Rectal smooth muscle tissue (tissue), 1 donor: ENCODE measurements around the gene PPP1R3A.
"Not testable (repeated sequence)": the region's sequence is repeated elsewhere in the genome, so short reads cannot be mapped to it uniquely, and the experiment has no call there.

ENCODE experiments used
- H3K27ac ChIP-seq: one replicate; pipeline ENCODE4 v1.7.0; 2013; ENCODE audit warnings: low read depth, low read length, inconsistent platforms
- H3K27me3 ChIP-seq: one replicate; pipeline ENCODE4 v1.7.0; 2013; ENCODE audit warnings: low read length; ENCODE audit not compliant: control insufficient read depth, insufficient read depth
- H3K36me3 ChIP-seq: one replicate; pipeline ENCODE4 v1.7.0; 2013; ENCODE audit warnings: low read length; ENCODE audit not compliant: control insufficient read depth, insufficient read depth
- H3K4me1 ChIP-seq: one replicate; pipeline ENCODE4 v1.7.0; 2013; ENCODE audit warnings: low read length; ENCODE audit not compliant: control insufficient read depth, insufficient read depth
- H3K4me3 ChIP-seq: one replicate; pipeline ENCODE4 v1.7.0; 2013; ENCODE audit warnings: low read length
- H3K9ac ChIP-seq: one replicate; pipeline ENCODE4 v1.7.0; 2013; ENCODE audit warnings: low read length

Gene PPP1R3A

GRCh38 chr7:113918946-113919345 is at the start of gene PPP1R3A:
Gene PPP1R3A (minus strand): TSS chr7:113919009. CDS start chr7:113918996, 13 bp downstream.
- Histone ChIP-seq H3K27ac (no peak within 1 kb of the TSS), H3K9ac (no peak within 1 kb of the TSS), H3K4me3 (no peak within 1 kb of the TSS), H3K4me1 (no peaks in the 10 kb centered on the region), H3K36me3 (no peaks in the 10 kb centered on the region), H3K27me3 (no peaks in the 10 kb centered on the region)

DNA sequence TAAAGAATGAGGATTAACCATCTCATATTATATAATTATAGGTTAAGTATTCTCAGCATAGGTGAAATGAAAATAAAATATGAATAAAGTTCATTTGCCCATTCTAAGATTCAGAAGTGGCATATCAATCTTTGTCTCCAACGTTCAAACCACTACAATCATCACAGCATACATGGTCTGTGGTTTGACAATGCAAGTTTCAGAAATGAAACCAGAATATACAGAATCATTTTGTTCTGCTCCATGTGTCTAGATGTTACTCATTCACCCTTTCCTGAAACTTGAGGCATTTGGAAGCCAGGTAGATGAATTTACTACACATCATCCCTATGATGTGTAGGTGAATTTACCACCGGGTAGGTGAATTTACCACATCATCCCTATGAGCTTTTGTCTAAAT is 44.5 kb upstream of the PPP1R3A start:
- H3K27me3 ChIP-seq, result no peaks in the 10 kb centered on the region
- H3K9ac ChIP-seq, result no peak overlapping the region
- no peak overlapping the region for H3K27ac ChIP-seq
- H3K36me3 ChIP-seq, result no peaks in the 10 kb centered on the region
- H3K4me3 ChIP-seq, result no peak overlapping the region
- H3K4me1 ChIP-seq, result no peaks in the 10 kb centered on the region

GRCh38 chr7:113959910-113960309 is 41.1 kb upstream of the PPP1R3A start:
- H3K27me3 ChIP-seq, result no peaks in the 10 kb centered on the region
- H3K9ac ChIP-seq, result no peak overlapping the region
- no peak overlapping the region for H3K4me3 ChIP-seq
- H3K27ac ChIP-seq, result no peak overlapping the region
- H3K36me3 ChIP-seq, result no peaks in the 10 kb centered on the region
- H3K4me1 ChIP-seq, result no peaks in the 10 kb centered on the region

GRCh38 chr7:113955157-113955556 is 36.3 kb upstream of the PPP1R3A start:
- H3K27me3 ChIP-seq, result no peaks in the 10 kb centered on the region
- H3K9ac ChIP-seq, result no peak overlapping the region
- H3K4me1 ChIP-seq, result no peaks in the 10 kb centered on the region
- no peak overlapping the region for H3K27ac ChIP-seq
- no peaks in the 10 kb centered on the region for H3K36me3 ChIP-seq
- no peak overlapping the region for H3K4me3 ChIP-seq

- no peaks in the 10 kb centered on the region for H3K4me1 ChIP-seq
- no peaks in the 10 kb centered on the region for H3K27me3 ChIP-seq
- no peak overlapping the region for H3K4me3 ChIP-seq
- no peak overlapping the region for H3K27ac ChIP-seq
- H3K9ac ChIP-seq, result no peak overlapping the region
- H3K36me3 ChIP-seq, result no peaks in the 10 kb centered on the region
Measured at GRCh38 chr7:113953553-113953952, 34.7 kb upstream of the PPP1R3A start.

DNA sequence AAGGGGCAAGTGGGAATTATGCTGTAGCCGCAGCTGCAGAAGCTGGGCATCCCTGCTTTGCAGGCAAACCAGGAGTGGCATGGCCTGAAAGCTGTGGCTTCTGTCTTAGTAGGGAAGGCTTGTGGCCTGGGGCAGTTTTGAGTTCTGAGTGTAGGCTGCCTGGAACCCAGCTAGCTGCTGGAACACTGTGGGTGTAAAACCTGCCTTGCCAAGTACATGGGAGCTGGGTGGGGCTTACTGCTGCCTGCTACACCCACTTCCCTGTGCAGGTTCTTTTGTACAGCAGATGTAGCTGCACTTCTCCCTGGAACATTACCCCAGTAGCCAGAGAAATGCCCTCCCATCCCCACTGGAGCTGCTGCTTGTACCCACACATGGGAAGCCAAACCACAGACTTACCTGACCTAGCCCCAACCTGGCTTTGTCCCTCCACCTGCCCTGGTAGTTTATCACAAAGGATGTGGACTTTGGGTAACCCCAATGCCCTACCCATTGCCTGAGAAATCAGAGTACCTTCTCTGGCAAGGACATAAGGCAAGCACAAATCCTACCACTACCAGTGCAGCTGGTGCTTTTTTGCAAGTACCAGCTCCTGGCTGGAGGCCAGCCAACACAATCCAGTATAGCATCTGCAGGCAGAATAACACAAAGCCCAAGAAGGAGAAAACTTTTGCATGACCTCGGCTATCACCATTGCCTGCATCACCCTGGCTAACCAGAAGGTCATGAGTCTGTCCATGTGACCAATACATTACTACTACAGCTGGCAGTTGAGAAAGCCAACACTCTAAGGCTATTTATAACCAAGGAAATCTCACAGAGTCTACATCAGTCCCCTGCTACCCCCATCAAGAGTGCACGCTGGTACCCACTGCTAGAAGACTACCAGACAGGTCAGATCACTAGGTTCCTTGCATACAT is 26.5 kb upstream of the PPP1R3A start:
- Histone ChIP-seq H3K4me1 (no peaks in the 10 kb centered on the region), H3K36me3 (no peaks in the 10 kb centered on the region), H3K27me3 (no peaks in the 10 kb centered on the region), H3K4me3 (no peak overlapping the region), H3K9ac (no peak overlapping the region), H3K27ac (no peak overlapping the region)

DNA sequence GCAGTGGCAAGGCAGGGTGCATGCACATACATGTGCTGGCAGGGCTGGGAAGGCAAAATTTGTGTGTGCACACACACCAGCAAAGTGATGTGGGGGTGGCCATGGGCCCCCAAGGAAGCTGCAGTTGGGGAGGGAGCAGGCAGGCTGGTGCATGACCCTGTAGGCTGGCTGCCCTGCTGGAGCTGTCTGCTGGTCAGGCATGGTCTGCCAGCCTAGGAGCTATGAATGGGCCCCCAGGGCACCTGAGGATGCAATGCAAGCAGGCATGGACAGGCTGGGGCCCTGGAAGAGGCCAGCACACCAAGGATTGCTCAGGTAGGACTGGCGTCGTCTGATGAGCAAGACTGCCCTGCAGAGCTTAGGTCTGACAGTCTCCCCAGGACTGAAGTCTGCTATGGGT is 18.2 kb upstream of the PPP1R3A start:
- H3K27ac ChIP-seq, result no peak overlapping the region
- H3K36me3 ChIP-seq, result no peaks in the 10 kb centered on the region

GRCh38 chr7:113936535-113936934 is 17.7 kb upstream of the PPP1R3A start:
- Histone ChIP-seq H3K9ac (no peak overlapping the region), H3K4me3 (no peak overlapping the region), H3K4me1 (no peaks in the 10 kb centered on the region), H3K27me3 (no peaks in the 10 kb centered on the region), H3K36me3 (no peaks in the 10 kb centered on the region), H3K27ac (no peak overlapping the region)

More for the DNA sequence above, 18.2 kb upstream of the PPP1R3A start:
- Histone ChIP-seq H3K4me1 (no peaks in the 10 kb centered on the region), H3K9ac (no peak overlapping the region), H3K27me3 (no peaks in the 10 kb centered on the region), H3K4me3 (no peak overlapping the region)

- H3K4me3 ChIP-seq, H3K9ac ChIP-seq, H3K27me3 ChIP-seq, H3K27ac ChIP-seq, H3K36me3 ChIP-seq, H3K4me1 ChIP-seq: not testable (repeated sequence)
Measured at GRCh38 chr7:113929389-113929788, 10.6 kb upstream of the PPP1R3A start.

- H3K27me3 ChIP-seq, result no peaks in the 10 kb centered on the region
- H3K36me3 ChIP-seq, result no peaks in the 10 kb centered on the region
- no peak overlapping the region for H3K27ac ChIP-seq
- no peaks in the 10 kb centered on the region for H3K4me1 ChIP-seq
- H3K9ac ChIP-seq, result no peak overlapping the region
- H3K4me3 ChIP-seq, result no peak overlapping the region
Measured at GRCh38 chr7:113928112-113928511, 9.3 kb upstream of the PPP1R3A start.

GRCh38 chr7:113922049-113922448 is 3.2 kb upstream of the PPP1R3A start:
- no peaks in the 10 kb centered on the region for H3K4me1 ChIP-seq
- no peak overlapping the region for H3K9ac ChIP-seq
- no peaks in the 10 kb centered on the region for H3K36me3 ChIP-seq
- H3K4me3 ChIP-seq, result no peak overlapping the region
- H3K27ac ChIP-seq, result no peak overlapping the region
- no peaks in the 10 kb centered on the region for H3K27me3 ChIP-seq

GRCh38 chr7:113921363-113921762 is 2.6 kb upstream of the PPP1R3A start:
- H3K36me3 ChIP-seq, result no peaks in the 10 kb centered on the region

DNA sequence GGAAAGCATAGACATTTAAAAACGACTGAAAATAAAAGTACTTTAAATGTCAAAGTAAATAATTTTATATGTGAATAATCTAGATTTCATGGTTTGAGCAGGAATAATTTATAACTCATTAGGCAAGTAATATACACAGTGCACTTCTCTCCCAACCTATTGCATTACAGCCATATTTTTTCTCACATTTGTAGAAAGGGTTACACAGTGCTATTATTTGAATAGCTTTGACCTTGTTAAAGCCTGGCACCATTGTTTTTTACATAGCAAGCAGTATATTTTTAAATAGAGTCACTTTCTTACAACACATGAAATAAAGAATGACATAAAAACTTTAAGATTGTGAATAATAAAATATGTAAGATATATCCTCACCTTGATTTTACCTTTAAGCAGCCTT is 969 bp downstream of the PPP1R3A start:
- H3K36me3 ChIP-seq, result no peaks in the 10 kb centered on the region
- H3K9ac ChIP-seq, result no peak overlapping the region
- no peak overlapping the region for H3K4me3 ChIP-seq
- no peaks in the 10 kb centered on the region for H3K4me1 ChIP-seq
- H3K27ac ChIP-seq, result no peak overlapping the region
- no peaks in the 10 kb centered on the region for H3K27me3 ChIP-seq

More at GRCh38 chr7:113921363-113921762, 2.6 kb upstream of the PPP1R3A start:
- no peak overlapping the region for H3K4me3 ChIP-seq
- H3K9ac ChIP-seq, result no peak overlapping the region
- no peaks in the 10 kb centered on the region for H3K27me3 ChIP-seq
- no peaks in the 10 kb centered on the region for H3K4me1 ChIP-seq
- no peak overlapping the region for H3K27ac ChIP-seq
